ENCODE measurements around the gene CP. TPM values are rescaled to one million over a fixed set of nuclear protein-coding genes. Genes with fewer than 3 reads are reported as not detected.
A peak's percentile ranks its signal among the peaks of the same experiment; 100 is the strongest.

The CP gene
- total and polyA plus RNA-seq, 9 of the 15 experiments (the other 6 are each of a cell fraction or from before 2014, with no cell fraction given): 0.30 to 0.75 TPM; not detected in 7

DNA sequence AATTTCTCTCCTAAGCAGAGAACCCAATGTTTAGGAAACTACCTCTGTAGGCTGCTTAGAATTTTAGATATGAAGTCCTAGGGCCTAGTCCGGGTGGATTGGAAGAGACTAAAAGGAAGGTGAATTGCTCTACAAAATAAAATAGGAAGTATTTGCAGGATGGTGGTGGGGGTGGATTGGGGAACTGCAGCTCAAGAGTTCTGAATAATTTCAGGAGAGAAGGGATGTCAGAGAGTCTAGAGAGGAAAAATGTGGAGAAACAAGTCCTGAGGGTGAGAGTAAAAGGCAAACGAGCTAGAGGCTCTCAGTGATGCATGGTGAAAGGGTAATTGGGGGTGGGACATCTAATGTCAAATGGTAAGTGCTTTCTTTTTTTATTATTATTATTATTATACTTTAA, 10.2 kb upstream of the CP start (continued):
- no peak for TF ChIP-seq RCOR1 (IDR thresholded peaks at IDR 0.05; ENCODE audit: borderline replicate concordance in 1 of 2, low read depth in 2 of 2, low read length in 2 of 2)
- no peak for TF ChIP-seq GABPA (tag; conservative IDR thresholded peaks at IDR 0.05; ENCODE audit: low read depth)
- no peak for TF ChIP-seq TEAD2 (tag; IDR thresholded peaks at IDR 0.05)

GRCh38 chr3:149227591-149228268, 6.1 kb upstream of the CP start:
- POLR2A ChIA-PET: no interaction called here
- no TSS peak for BruUV-seq (replicated peaks)

More at GRCh38 chr3:149227591-149228268, 6.1 kb upstream of the CP start:
- H3K4me2 ChIP-seq (ENCODE audit: insufficient read depth, low read length): no peak overlapping the region
- 46% methylated on average over 5 of the region's 5 CpGs for WGBS (ENCODE audit: insufficient coverage, low coverage, missing lambda C conversion rate)
- in situ Hi-C loops (cut with MboI): no loop called here
- no peak overlapping the region for H2AFZ ChIP-seq (ENCODE audit: low read depth, low read length)
- H4K20me1 ChIP-seq (replicated peaks; ENCODE audit: control insufficient read depth, insufficient read depth, low read length): no peaks in the 10 kb centered on the region
- H3K27ac ChIP-seq (ENCODE audit: extremely low read depth, low read depth, low read length): no peak overlapping the region
- no peak for ATAC-seq
- CTCF ChIA-PET (ENCODE audit: low intra/inter-chr PET ratio): no interaction called here
- H3K9ac ChIP-seq (ENCODE audit: insufficient read depth in 1 of 2, low read depth in 2 of 2, low read length in 2 of 2): no peak overlapping the region
- H3K4me1 ChIP-seq (replicated peaks in 1 of 2; ENCODE audit: control insufficient read depth in 2 of 2, insufficient read depth in 2 of 2, low read length in 2 of 2): peaks cover 0 to 3% of the 10 kb centered on the region in 2 experiments; a peak in 3 of 5 replicates
- H3K9me1 ChIP-seq (ENCODE audit: control insufficient read depth, insufficient read depth, low read length): no peaks in the 10 kb centered on the region
- intact Hi-C loops (cut with micrococcal nuclease): no loop called here
- FAIRE-seq: no peak
- H3K4me3 ChIP-seq: no peak overlapping the region
- H3K79me2 ChIP-seq (ENCODE audit: control insufficient read depth, insufficient read depth, low read length): no peaks in the 10 kb centered on the region
- no peaks in the 10 kb centered on the region for H3K36me3 ChIP-seq (ENCODE audit: control insufficient read depth, insufficient read depth, low read length)
- no peaks in the 10 kb centered on the region for H3K27me3 ChIP-seq (ENCODE audit: control insufficient read depth in 2 of 2, insufficient read depth in 2 of 2, low read length in 2 of 2)
- TF ChIP-seq BRCA1 (IDR thresholded peaks at IDR 0.05) (no peak), BRCA1 (CRISPR knock-in tag; IDR thresholded peaks at IDR 0.05) (no peak), TFE3 (CRISPR knock-in tag; IDR thresholded peaks at IDR 0.05) (no peak), ZZZ3 (IDR thresholded peaks at IDR 0.05) (no peak), HEY1 (CRISPR knock-in tag; IDR thresholded peaks at IDR 0.05; ENCODE audit: borderline replicate concordance) (no peak), MYNN (IDR thresholded peaks at IDR 0.05) (no peak), MYNN (CRISPR knock-in tag; IDR thresholded peaks at IDR 0.05) (no peak), RBM25 (IDR thresholded peaks at IDR 0.05; ENCODE audit: low read depth, low read length, severe bottlenecking) (peak; percentile 70)
- TF ChIP-seq, protein P1, sequence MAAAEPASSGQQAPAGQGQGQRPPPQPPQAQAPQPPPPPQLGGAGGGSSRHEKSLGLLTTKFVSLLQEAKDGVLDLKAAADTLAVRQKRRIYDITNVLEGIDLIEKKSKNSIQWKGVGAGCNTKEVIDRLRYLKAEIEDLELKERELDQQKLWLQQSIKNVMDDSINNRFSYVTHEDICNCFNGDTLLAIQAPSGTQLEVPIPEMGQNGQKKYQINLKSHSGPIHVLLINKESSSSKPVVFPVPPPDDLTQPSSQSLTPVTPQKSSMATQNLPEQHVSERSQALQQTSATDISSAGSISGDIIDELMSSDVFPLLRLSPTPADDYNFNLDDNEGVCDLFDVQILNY (CRISPR knock-in tag; IDR thresholded peaks at IDR 0.05): no peak
- H3K9me3 ChIP-seq (replicated peaks; ENCODE audit: control insufficient read depth, insufficient read depth, low read depth, low read length): no peaks in the 10 kb centered on the region
- no peak for DNase-seq (ENCODE audit: extremely low read depth in 1 of 4, low spot score in 3 of 4)
